K562 (cell line): Measurements from ENCODE around the gene SMAD3. TPM values are rescaled to one million over a fixed set of nuclear protein-coding genes. Genes with fewer than 3 reads are reported as not detected.
A peak's percentile ranks its signal among the peaks of the same experiment; 100 is the strongest.

Source experiments
- ATF3 ChIP-seq, 2 experiments: fragments of 450-650 bp in 1 of 2; sonication (generic) in 1 of 2; formaldehyde crosslinking in 1 of 2; IDR thresholded peaks in 1 of 2; conservative IDR thresholded peaks in 1 of 2; 2 replicates each; pipeline versions ENCODE4 v1.6.1 to v1.8.1; 2016 to 2023; ENCODE audit warnings: mild to moderate bottlenecking in 2 of 2, moderate library complexity in 2 of 2, inconsistent platforms in 1 of 2, missing genetic modification reagents in 1 of 2
- CC2D1A ChIP-seq: fragments of 450-650 bp; IDR thresholded peaks from 2 replicates; pipeline ENCODE4 v1.6.1; 2017; ENCODE audit warnings: mild to moderate bottlenecking
- CREB1 ChIP-seq, 2 experiments: sonication (generic) in 1 of 2; formaldehyde crosslinking in 1 of 2; IDR thresholded peaks; 2 replicates each; pipeline versions ENCODE4 v1.6.1 to v1.8.0; 2012 to 2022; ENCODE audit warnings: inconsistent platforms in 1 of 2, mild to moderate bottlenecking in 1 of 2, missing genetic modification reagents in 1 of 2, moderate library complexity in 1 of 2
- CREB3 ChIP-seq: fragments of 450-650 bp; conservative IDR thresholded peaks from 2 replicates; pipeline ENCODE4 v1.6.1; 2016; ENCODE audit warnings: missing genetic modification characterization, low read depth, mild to moderate bottlenecking, missing compliant biosample characterization, moderate library complexity
- DPF2 ChIP-seq: fragments of 450-650 bp; IDR thresholded peaks from 2 replicates; pipeline ENCODE4 v1.6.1; 2016
- E2F1 ChIP-seq: sonication (generic); formaldehyde crosslinking; IDR thresholded peaks from 2 replicates; pipeline ENCODE4 v1.8.1; 2023; ENCODE audit warnings: mild to moderate bottlenecking, missing genetic modification reagents, moderate library complexity
- FOSL1 ChIP-seq: fragments of 200-800 bp; sonication (Bioruptor generic); conservative IDR thresholded peaks from 2 replicates; pipeline ENCODE4 v1.6.1; 2016; ENCODE audit warnings: missing genetic modification characterization, missing compliant biosample characterization
- GATAD2A ChIP-seq: fragments of 450-650 bp; IDR thresholded peaks from 2 replicates; pipeline ENCODE4 v1.6.1; 2017
- L3MBTL2 ChIP-seq: fragments of 450-650 bp; IDR thresholded peaks from 2 replicates; pipeline ENCODE4 v1.6.1; 2016; ENCODE audit warnings: mild to moderate bottlenecking, moderate library complexity
- NFRKB ChIP-seq: fragments of 450-650 bp; IDR thresholded peaks from 2 replicates; pipeline ENCODE4 v1.6.1; 2016; ENCODE audit warnings: low read depth
- RFX7 ChIP-seq: fragments of 250-450 bp; sonication (Bioruptor Pico); IDR thresholded peaks from 2 replicates; pipeline ENCODE4 v1.5.1; 2021; ENCODE audit warnings: mild to moderate bottlenecking
- SRSF9 ChIP-seq: fragments of 200-400 bp; formaldehyde crosslinking; IDR thresholded peaks from 2 replicates; pipeline ENCODE4 v1.6.1; 2017; ENCODE audit warnings: low read depth, low read length, borderline replicate concordance
- VEZF1 ChIP-seq: fragments of 200-800 bp; sonication (Bioruptor generic); IDR thresholded peaks from 2 replicates; pipeline ENCODE4 v1.6.1; 2017; ENCODE audit warnings: missing genetic modification characterization, missing compliant biosample characterization
- ZHX1 ChIP-seq: fragments of 150-350 bp; conservative IDR thresholded peaks from 2 replicates; pipeline ENCODE4 v1.6.1; 2014; ENCODE audit warnings: low read length
- polyA plus RNA-seq, 8 experiments: library from polyadenylated mRNA; depleted of rRNA in 4 of 8; stranded (reverse) in 5 of 8; unstranded in 3 of 8; fragments of >200 nt; fragmentation: Nextera tagmentation in 2 of 8; fragmentation: Illumina TruSeq in 1 of 8; extraction: Ambion mirVana in 2 of 8; extraction: Trizol in 1 of 8; gene quantifications; 2 replicates each; pipeline versions ENCODE4 v1.2.1 to v1.2.3, GENCODE V29; 2011 to 2014; ENCODE audit warnings: inconsistent platforms in 1 of 8, missing spikeins in 1 of 8
- total RNA-seq, 7 experiments: library from RNA; depleted of rRNA in 6 of 7; stranded (reverse); fragments of >200 nt in 6 of 7; fragmentation: Illumina TruSeq in 2 of 7; extraction: Trizol in 2 of 7; gene quantifications; 2 replicates each; pipeline versions ENCODE4 v1.2.1 to v1.2.3, GENCODE V29; 2011 to 2021; ENCODE audit warnings: low replicate concordance in 1 of 7

The SMAD3 gene
- total and polyA plus RNA-seq, 9 of the 15 experiments (the other 6 are each of a cell fraction or from before 2014, with no cell fraction given) = 4.3 to 39.2 (median 11.1) TPM

- peak; percentile 88 for TF ChIP-seq ATF3 (IDR thresholded peaks at IDR 0.05)
- TF ChIP-seq ATF3 (CRISPR knock-in tag; conservative IDR thresholded peaks at IDR 0.05) = no peak
- no peak for TF ChIP-seq ZHX1
- 0 out of 2 replicates have a peak, but pooled peaks have one; percentile 34 for TF ChIP-seq GATAD2A
- TF ChIP-seq CREB1 (IDR thresholded peaks at IDR 0.05) = no peak
- no peak for TF ChIP-seq CREB1 (CRISPR knock-in tag; IDR thresholded peaks at IDR 0.05)
- TF ChIP-seq CREB3 = peak; percentile 46; the same call in 1 of the 2 replicates
- TF ChIP-seq VEZF1 (CRISPR knock-in tag) = peak; percentile 16; the same call in 1 of the 2 replicates
- TF ChIP-seq NFRKB = 0 out of 2 replicates have a peak, but pooled peaks have one; percentile 24
- TF ChIP-seq SRSF9 = no peak
- TF ChIP-seq E2F1 (CRISPR knock-in tag) = no peak
- 0 out of 2 replicates have a peak, but pooled peaks have one; percentile 35 for TF ChIP-seq DPF2
- no peak for TF ChIP-seq RFX7
- peak; percentile 88 for TF ChIP-seq FOSL1
- TF ChIP-seq L3MBTL2 = peak; percentile 95
- TF ChIP-seq CC2D1A = no peak
Observed at GRCh38 chr15:67089217-67090193, 24.1 kb downstream of the SMAD3 start (continued).
